22Rv1 (cell line): Measurements from ENCODE around the gene SPEG.

Experiments
- H3K27ac ChIP-seq: fragments of 450-650 bp; 2 replicates; pipeline ENCODE4 v1.5.1; 2017
- CTCF ChIP-seq: fragments of 450-650 bp; IDR thresholded peaks from 2 replicates; pipeline ENCODE4 v1.5.1; 2017; ENCODE audit warnings: mild to moderate bottlenecking
- ZFX ChIP-seq: fragments of 450-650 bp; IDR thresholded peaks from 2 replicates; pipeline ENCODE4 v1.6.1; 2017; ENCODE audit warnings: antibody characterized with exemption, borderline replicate concordance

Gene SPEG

GRCh38 chr2:219525533-219526232 lies 91.0 kb downstream of the SPEG start:
- no peak for TF ChIP-seq CTCF
- no peak for TF ChIP-seq ZFX
- no peak overlapping the region for H3K27ac ChIP-seq

GRCh38 chr2:219526320-219527075 lies 91.9 kb downstream of the SPEG start:
- TF ChIP-seq ZFX (no peak), CTCF (no peak)
- H3K27ac ChIP-seq, result no peak overlapping the region

- TF ChIP-seq CTCF (no peak), ZFX (no peak)
- H3K27ac ChIP-seq, result no peak overlapping the region
Measured at GRCh38 chr2:219527076-219527394, 92.4 kb downstream of the SPEG start.

GRCh38 chr2:219527472-219527871 lies 92.8 kb downstream of the SPEG start:
- no peak for TF ChIP-seq ZFX
- no peak for TF ChIP-seq CTCF
- H3K27ac ChIP-seq, result no peak overlapping the region

GRCh38 chr2:219530048-219530963 lies 95.7 kb downstream of the SPEG start:
- H3K27ac ChIP-seq, result no peak overlapping the region
- TF ChIP-seq CTCF, result peak; percentile 91
- TF ChIP-seq ZFX, result no peak

- TF ChIP-seq ZFX (no peak), CTCF (no peak)
- no peak overlapping the region for H3K27ac ChIP-seq
Measured at GRCh38 chr2:219531639-219532377, 97.2 kb downstream of the SPEG start.
